ENCODE results near the gene EPB41L4B. TPM values are rescaled to one million over a fixed set of nuclear protein-coding genes. Genes with fewer than 3 reads are reported as not detected.

The EPB41L4B gene
- polyA plus RNA-seq, 1 donor from 2014 or later = 4.1 TPM

DNA sequence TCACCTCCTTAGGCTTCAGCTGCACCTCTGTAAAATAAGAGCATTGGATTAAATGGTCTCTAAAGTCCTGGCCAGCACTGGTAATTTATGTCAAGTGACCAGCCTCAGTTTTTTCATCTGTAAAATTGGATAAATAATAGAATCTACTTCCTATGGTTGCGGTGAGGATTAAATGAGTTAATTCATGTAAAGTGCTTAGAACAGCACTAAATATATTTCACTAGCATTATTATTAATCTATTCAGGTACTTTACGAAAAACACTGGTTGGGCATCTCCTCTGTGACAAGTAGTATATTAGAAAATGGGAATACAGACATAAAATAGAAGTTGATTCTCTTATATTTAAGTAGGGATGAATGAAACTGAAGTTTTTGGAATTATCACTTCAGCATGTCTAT lies 187.3 kb downstream of the EPB41L4B start:
- no peaks in the 10 kb centered on the region for H4K20me1 ChIP-seq (ENCODE audit: insufficient read depth)
- no peaks in the 10 kb centered on the region for H3K79me2 ChIP-seq (replicated peaks; ENCODE audit: insufficient read depth, low read length)
- H3F3A ChIP-seq (ENCODE audit: insufficient read depth, low read length, poor library complexity, severe bottlenecking) = no peaks in the 10 kb centered on the region
- TF ChIP-seq MXI1 (conservative IDR thresholded peaks at IDR 0.05; ENCODE audit: poor library complexity, severe bottlenecking) (no peak), TAF1 (IDR thresholded peaks at IDR 0.05; ENCODE audit: low read depth) (no peak), REST (IDR thresholded peaks at IDR 0.05; ENCODE audit: borderline replicate concordance) (no peak), RAD21 (conservative IDR thresholded peaks at IDR 0.05) (no peak), EZH2 (IDR thresholded peaks at IDR 0.05; ENCODE audit: borderline replicate concordance, insufficient read depth, low read length, poor library complexity, severe bottlenecking) (no peak), POLR2AphosphoS5 (IDR thresholded peaks at IDR 0.05) (no peak), SMC3 (conservative IDR thresholded peaks at IDR 0.05; ENCODE audit: poor library complexity) (no peak), EP300 (conservative IDR thresholded peaks at IDR 0.05; ENCODE audit: poor library complexity, severe bottlenecking) (no peak)
- TF ChIP-seq, protein P1, sequence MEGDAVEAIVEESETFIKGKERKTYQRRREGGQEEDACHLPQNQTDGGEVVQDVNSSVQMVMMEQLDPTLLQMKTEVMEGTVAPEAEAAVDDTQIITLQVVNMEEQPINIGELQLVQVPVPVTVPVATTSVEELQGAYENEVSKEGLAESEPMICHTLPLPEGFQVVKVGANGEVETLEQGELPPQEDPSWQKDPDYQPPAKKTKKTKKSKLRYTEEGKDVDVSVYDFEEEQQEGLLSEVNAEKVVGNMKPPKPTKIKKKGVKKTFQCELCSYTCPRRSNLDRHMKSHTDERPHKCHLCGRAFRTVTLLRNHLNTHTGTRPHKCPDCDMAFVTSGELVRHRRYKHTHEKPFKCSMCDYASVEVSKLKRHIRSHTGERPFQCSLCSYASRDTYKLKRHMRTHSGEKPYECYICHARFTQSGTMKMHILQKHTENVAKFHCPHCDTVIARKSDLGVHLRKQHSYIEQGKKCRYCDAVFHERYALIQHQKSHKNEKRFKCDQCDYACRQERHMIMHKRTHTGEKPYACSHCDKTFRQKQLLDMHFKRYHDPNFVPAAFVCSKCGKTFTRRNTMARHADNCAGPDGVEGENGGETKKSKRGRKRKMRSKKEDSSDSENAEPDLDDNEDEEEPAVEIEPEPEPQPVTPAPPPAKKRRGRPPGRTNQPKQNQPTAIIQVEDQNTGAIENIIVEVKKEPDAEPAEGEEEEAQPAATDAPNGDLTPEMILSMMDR (IDR thresholded peaks at IDR 0.05; ENCODE audit: poor library complexity, severe bottlenecking) = no peak
- no peak overlapping the region for H3K27ac ChIP-seq (ENCODE audit: low read length)
- no peak overlapping the region for H2AFZ ChIP-seq (ENCODE audit: low read depth, low read length)
- no peaks in the 10 kb centered on the region for H3K9me2 ChIP-seq (ENCODE audit: insufficient read depth, low read length)
- H3K9ac ChIP-seq (ENCODE audit: low read length) = no peak overlapping the region
- H3K27me3 ChIP-seq (ENCODE audit: insufficient read depth, low read depth, low read length) = no peaks in the 10 kb centered on the region
- H3K36me3 ChIP-seq (ENCODE audit: insufficient read depth, low read length) = no peaks in the 10 kb centered on the region
- H3K9me3 ChIP-seq (ENCODE audit: low read length) = no peaks in the 10 kb centered on the region
- H3K4me3 ChIP-seq (ENCODE audit: low read length) = no peak overlapping the region
- H3K4me2 ChIP-seq (ENCODE audit: low read length) = no peak overlapping the region

DNA sequence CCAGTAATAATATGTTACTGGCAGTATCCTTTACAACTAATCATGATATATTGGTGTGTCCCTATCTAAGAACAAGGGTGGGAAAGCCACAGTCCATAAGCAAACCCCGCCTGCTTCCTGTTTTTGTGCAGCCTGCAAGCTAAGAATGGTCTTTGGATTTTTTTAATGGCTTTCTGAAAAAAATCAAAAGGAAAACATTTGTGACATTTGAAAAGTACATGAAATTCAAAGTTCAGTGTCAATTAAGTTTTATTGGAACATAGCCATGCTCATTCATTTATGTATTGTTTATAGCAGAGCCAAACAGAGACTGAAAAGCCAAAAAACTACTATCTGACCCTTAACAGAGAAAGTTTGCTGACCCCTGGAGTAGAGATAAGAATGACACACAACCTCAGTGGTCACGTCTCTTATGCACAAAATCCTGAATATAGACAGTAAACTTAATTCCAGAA lies 188.3 kb downstream of the EPB41L4B start:
- Histone ChIP-seq H3K4me3 (ENCODE audit: low read length) (no peak overlapping the region), H3K4me2 (ENCODE audit: low read length) (no peak overlapping the region), H3K79me2 (replicated peaks; ENCODE audit: insufficient read depth, low read length) (no peaks in the 10 kb centered on the region), H3F3A (ENCODE audit: insufficient read depth, low read length, poor library complexity, severe bottlenecking) (no peaks in the 10 kb centered on the region), H3K27ac (ENCODE audit: low read length) (no peak overlapping the region), H4K20me1 (ENCODE audit: insufficient read depth) (no peaks in the 10 kb centered on the region), H3K27me3 (ENCODE audit: insufficient read depth, low read depth, low read length) (no peaks in the 10 kb centered on the region), H3K9me2 (ENCODE audit: insufficient read depth, low read length) (no peaks in the 10 kb centered on the region), H3K9ac (ENCODE audit: low read length) (no peak overlapping the region), H2AFZ (ENCODE audit: low read depth, low read length) (no peak overlapping the region), H3K36me3 (ENCODE audit: insufficient read depth, low read length) (no peaks in the 10 kb centered on the region), H3K9me3 (ENCODE audit: low read length) (no peaks in the 10 kb centered on the region)
- TF ChIP-seq EP300 (conservative IDR thresholded peaks at IDR 0.05; ENCODE audit: poor library complexity, severe bottlenecking) (no peak), TAF1 (IDR thresholded peaks at IDR 0.05; ENCODE audit: low read depth) (no peak)
- TF ChIP-seq, protein P1 (IDR thresholded peaks at IDR 0.05; ENCODE audit: poor library complexity, severe bottlenecking) = no peak

All from neural cell (in vitro differentiated cells).